ENCODE measurements around the gene RNF19B.

- TF ChIP-seq, protein P1, sequence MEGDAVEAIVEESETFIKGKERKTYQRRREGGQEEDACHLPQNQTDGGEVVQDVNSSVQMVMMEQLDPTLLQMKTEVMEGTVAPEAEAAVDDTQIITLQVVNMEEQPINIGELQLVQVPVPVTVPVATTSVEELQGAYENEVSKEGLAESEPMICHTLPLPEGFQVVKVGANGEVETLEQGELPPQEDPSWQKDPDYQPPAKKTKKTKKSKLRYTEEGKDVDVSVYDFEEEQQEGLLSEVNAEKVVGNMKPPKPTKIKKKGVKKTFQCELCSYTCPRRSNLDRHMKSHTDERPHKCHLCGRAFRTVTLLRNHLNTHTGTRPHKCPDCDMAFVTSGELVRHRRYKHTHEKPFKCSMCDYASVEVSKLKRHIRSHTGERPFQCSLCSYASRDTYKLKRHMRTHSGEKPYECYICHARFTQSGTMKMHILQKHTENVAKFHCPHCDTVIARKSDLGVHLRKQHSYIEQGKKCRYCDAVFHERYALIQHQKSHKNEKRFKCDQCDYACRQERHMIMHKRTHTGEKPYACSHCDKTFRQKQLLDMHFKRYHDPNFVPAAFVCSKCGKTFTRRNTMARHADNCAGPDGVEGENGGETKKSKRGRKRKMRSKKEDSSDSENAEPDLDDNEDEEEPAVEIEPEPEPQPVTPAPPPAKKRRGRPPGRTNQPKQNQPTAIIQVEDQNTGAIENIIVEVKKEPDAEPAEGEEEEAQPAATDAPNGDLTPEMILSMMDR (IDR thresholded peaks at IDR 0.05) = no peak
- TF ChIP-seq EZH2 (IDR thresholded peaks at IDR 0.05) = no peak
Measured at GRCh38 chr1:32957017-32957416, 7.6 kb downstream of the RNF19B start.
